GM19395 (cell line): ENCODE results near the gene TTC23.
A peak's percentile ranks its signal among the peaks of the same experiment; 100 is the strongest.

Experiments
- ATAC-seq: cut with Tn5 transposase; IDR thresholded peaks from one replicate; pipeline ENCODE4 v1.9.1; 2021; ENCODE audit warnings: mild to moderate bottlenecking, moderate library complexity; ENCODE audit not compliant: unreplicated experiment

The TTC23 gene

DNA sequence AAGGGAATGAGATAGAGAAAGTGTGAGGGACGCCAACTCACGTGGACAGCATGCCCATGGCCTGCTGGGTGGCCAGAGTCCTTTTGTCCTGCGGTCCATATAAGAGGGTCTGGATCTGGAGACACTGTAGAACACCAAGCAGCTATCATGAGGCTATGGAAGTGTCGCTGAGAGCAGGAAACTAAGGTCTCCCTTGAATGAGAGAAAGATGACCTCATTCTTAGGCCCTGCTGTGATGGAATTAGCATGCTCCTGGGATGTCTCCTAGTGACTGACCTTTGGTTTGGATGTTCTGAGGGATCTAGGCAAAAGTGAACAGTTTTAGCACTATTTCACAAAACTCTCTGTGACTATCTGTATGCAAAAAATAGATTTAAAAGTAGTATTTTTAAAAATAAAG lies 110.1 kb downstream of the TTC23 start:
- ATAC-seq, result no peak

DNA sequence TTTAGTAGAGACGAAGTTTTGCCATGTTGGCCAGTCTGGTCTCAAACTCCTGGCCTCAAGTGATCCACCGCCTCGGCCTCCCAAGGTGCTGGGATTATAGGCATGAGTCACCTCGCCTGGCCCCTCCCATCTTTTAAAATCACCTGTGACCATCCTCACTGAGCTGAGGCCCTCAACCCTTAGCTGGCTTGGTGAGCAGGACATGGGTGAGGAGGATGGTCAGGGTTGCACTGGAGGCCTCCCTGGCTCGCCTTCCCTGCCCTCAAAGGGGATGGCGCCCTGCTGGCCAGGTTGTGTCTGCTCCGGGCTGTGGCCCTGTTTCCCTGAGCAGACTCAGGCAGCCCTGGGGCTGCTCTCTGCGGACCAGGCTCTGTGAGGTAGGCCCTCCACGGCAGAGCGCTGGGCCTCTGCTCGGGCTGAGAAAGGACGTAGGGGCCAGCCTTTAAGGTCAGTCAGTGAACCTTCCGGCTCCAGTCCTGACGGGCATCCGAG lies 110.8 kb downstream of the TTC23 start:
- ATAC-seq, result no peak

DNA sequence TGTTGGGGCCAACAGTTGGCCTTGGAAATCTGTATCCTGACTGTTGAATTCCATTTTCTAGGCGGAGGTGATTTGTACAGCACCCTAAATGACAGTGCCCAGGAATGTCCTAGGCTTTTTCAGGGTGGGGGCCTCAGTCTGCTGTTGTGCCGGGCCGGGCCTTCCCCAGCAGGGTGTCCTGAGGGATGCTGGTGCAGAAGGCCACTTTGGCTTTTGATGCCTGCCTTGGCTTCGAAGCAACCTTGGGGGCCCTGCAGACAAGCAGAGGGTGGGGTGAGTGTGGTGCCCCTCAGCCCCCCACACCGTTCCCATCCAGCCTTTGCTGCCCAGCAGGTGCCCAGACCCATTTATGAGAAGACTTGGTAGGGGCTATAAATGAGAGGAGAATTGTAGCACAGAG lies 111.5 kb downstream of the TTC23 start:
- no peak for ATAC-seq

DNA sequence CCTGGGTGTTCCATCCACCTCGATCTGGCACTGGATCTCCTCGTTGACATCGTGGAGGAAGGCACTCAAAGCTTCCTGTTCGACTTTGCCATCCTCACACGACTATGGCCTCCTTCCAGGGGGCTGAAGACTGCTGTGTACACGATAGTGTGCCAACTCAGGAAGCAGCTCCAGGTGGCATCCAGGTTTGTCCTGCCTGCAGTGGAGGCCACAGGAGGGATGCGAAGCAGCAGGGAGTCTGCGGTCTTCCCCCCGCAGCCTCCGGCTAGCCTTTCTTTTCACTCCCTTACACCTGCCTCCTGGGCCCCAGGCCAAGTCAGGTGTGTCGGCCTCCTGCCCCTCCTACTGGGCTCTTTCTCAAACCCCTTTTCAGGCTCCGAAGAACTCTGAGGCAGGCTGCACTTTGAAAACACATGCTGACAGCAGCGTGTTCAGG lies 112.3 kb downstream of the TTC23 start:
- no peak for ATAC-seq

DNA sequence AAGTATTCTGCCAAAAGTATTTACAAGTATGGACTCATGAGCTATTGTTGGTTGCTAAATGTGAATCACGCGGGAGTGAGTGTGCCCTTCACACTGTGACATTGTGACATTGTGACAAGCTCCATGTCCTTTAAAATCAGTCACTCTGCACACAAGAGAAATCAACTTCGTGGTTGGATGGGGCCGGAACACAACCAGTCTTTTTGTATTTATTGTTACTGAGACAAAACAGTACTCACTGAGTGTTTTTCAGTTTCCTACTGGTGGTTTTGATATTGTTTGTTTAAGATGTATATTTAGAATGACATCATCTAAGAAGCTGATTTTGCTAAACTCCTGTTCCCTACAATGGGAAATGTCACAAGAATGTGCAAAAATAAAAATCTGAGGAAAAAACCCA lies 114.2 kb downstream of the TTC23 start:
- peak; percentile 94 for ATAC-seq

DNA sequence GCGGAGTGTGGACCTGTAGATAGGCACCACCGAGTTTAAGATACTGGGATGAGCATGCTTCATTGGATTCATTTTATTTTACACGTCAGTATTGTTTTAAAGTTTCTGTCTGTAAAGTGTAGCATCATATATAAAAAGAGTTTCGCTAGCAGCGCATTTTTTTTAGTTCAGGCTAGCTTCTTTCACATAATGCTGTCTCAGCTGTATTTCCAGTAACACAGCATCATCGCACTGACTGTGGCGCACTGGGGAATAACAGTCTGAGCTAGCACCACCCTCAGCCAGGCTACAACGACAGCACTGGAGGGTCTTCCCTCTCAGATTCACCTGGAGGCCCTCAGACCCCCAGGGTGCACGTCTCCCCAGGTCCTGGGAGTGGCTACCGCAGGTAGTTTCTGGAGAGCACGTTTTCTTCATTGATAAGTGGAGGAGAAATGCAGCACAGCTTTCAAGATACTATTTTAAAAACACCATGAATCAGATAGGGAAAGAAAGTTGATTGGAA lies 115.0 kb downstream of the TTC23 start:
- ATAC-seq, result no peak

DNA sequence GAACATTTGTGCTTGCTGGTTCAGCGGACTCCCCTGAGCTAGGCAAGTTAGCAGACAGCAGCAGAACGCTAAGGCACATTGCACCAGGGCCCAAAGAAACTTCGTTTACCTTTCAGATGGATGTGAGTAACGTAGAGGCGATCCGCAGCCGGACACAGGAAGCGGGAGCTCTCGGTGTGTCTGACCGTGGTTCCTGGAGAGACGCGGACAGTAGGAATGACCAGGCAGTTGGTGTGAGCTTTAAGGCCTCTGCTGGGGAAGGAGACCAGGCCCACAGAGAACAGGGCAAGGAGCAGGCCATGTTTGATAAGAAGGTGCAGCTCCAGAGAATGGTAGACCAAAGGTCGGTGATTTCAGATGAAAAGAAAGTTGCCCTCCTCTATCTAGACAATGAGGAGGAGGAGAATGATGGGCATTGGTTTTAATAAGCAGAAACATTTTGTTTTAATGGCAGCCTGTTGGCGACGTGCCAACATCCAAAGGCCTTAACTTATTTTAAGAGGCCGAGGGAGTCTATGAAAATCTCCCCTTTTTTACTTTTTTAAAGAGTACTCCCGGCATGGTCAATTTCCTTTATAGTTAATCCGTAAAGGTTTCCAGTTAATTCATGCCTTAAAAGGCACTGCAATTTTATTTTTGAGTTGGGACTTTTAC lies 116.6 kb downstream of the TTC23 start:
- no peak for ATAC-seq

DNA sequence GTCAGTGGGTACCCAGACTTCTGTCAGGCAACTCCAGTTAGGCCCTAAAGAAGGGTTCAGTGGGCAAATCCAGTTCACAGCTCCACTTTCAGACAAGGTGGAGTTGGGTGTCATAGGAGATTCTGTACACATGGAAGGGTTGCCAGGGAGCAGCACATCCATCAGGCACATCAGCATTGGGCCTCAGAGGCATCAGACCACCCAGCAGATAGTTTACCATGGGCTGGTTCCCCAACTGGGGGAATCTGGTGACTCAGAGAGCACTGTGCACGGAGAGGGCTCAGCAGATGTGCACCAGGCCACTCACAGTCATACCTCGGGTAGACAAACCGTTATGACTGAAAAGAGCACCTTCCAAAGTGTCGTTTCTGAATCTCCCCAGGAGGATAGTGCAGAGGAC lies 117.3 kb downstream of the TTC23 start:
- no peak for ATAC-seq

DNA sequence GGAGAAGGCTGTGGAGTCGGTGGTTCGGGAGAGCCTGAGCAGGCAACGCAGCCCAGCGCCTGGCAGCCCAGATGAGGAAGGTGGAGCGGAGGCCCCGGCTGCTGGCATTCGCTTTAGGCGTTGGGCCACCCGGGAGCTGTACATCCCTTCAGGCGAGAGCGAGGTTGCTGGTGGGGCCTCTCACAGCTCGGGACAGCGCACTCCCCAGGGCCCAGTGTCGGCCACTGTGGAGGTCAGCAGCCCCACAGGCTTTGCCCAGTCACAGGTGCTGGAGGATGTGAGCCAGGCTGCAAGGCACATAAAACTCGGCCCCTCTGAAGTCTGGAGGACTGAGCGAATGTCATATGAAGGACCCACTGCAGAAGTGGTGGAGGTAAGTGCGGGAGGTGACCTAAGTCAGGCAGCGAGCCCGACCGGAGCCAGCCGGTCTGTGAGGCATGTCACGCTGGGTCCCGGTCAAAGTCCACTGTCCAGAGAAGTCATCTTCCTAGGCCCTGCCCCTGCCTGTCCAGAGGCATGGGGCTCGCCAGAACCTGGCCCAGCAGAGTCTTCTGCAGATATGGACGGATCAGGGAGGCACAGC lies 117.8 kb downstream of the TTC23 start:
- ATAC-seq, result no peak

DNA sequence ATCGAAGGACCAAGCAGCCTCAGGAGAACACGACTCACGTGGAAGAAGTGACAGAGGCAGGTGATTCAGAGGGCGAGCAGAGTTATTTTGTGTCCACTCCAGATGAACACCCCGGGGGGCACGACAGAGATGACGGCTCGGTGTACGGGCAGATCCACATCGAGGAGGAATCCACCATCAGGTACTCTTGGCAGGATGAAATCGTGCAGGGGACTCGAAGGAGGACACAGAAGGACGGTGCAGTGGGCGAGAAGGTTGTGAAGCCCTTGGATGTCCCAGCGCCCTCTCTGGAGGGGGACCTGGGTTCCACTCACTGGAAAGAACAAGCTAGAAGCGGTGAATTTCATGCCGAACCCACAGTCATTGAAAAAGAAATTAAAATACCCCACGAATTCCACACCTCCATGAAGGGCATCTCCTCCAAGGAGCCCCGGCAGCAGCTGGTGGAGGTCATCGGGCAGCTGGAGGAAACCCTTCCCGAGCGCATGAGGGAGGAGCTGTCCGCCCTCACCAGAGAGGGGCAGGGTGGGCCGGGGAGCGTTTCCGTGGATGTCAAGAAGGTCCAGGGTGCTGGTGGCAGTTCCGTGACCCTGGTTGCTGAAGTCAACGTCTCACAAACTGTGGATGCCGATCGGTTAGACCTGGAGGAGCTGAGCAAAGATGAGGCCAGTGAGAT lies 118.5 kb downstream of the TTC23 start:
- no peak for ATAC-seq

DNA sequence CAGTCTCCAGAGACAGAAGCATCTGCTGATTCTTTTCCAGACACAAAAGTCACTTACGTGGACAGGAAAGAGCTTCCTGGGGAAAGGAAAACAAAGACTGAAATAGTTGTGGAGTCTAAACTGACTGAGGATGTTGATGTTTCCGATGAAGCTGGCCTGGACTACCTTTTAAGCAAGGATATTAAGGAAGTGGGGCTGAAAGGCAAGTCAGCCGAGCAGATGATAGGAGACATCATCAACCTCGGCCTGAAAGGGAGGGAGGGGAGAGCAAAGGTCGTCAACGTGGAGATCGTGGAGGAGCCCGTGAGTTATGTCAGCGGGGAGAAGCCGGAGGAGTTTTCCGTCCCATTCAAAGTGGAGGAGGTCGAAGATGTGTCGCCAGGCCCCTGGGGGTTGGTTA lies 119.1 kb downstream of the TTC23 start:
- ATAC-seq, result no peak

DNA sequence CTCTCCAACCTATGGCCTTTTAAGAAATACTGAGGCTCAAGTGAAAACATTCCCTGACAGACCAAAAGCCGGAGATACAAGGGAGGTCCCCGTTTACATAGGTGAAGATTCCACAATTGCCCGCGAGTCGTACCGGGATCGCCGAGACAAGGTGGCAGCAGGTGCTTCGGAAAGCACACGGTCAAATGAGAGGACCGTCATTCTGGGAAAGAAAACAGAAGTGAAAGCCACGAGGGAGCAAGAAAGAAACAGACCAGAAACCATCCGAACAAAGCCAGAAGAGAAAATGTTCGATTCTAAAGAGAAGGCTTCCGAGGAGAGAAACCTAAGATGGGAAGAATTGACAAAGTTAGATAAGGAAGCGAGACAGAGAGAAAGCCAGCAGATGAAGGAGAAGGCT lies 119.7 kb downstream of the TTC23 start:
- ATAC-seq, result no peak

DNA sequence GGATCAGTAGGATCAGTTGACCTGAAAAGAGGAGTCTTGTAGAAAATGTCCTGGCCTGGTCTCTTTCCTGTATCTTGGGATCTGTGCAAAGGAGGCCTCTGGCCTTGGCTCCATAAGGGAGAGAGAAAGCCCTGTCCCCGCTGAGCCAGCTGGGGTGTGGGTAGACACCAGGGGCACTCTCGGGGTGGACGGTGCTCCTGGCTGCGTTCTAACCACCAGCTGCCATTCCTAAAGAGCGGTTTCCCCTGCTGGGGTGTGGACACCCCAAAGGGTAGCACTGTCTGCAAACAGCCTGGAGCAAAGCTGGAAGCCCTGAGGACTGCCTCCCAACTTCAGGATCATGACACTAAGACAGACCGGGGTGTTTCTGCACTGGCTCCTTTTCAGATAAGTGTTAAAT lies 121.0 kb downstream of the TTC23 start:
- no peak for ATAC-seq

DNA sequence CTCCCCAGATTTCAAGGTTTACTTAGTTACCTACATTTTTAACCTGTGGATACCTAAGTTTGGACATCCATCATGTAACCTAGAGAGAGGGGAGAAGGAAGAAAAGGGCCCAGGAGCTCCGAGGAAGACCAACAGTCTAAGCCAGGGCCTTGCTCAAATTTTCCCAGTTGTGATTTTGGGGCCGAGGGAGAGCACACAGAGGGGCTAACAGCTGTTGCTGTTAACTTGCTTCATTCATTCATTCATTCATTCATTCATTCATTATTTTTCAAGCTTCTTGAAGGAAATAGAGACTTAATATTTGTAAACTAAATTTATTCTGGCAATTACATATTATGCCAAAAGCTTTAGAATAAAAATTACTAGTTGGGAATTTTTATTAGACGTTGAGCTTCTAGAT lies 121.6 kb downstream of the TTC23 start:
- no peak for ATAC-seq

DNA sequence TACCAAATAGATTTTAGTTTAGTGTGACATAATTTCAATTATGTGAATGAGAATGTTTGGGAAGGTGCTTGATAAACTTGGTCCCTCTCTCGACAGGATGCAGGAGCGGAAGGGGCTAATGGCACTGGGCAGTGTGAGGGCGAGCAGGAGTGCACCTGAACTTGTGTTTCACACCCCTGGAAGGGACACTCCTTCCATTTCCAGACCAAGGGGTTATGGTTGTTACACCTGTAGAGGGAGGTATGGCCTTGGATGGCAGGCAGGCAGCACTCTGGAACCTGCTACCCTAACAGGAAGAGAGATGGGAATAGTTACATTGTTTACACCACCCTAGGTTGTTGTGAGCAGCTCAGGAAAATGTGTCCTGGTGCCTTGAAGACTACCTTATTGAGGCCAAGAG lies 122.5 kb downstream of the TTC23 start:
- no peak for ATAC-seq

DNA sequence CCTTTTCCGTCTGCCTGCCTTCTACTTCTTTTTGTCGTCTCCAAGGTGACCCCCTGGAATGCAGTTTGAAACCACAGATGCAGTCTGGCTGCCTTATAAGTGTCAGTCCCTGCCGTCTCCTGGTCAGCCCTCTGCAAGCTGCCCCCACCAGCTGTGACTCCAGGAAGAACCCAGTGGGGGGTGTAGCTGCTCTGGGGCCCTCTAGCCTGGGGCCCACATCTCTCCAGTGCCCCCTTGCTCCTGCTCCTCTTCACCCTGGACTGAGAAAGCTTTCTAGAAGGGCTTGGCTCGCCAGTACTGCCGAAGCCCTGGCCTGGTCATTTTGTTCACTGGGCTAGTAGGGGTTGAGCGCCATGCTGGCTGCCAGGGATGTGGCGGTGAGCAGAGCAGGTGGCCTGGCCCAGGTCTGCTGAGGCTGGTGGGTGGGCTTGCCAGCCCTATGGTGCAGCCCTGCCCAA lies 123.2 kb downstream of the TTC23 start:
- ATAC-seq, result no peak

DNA sequence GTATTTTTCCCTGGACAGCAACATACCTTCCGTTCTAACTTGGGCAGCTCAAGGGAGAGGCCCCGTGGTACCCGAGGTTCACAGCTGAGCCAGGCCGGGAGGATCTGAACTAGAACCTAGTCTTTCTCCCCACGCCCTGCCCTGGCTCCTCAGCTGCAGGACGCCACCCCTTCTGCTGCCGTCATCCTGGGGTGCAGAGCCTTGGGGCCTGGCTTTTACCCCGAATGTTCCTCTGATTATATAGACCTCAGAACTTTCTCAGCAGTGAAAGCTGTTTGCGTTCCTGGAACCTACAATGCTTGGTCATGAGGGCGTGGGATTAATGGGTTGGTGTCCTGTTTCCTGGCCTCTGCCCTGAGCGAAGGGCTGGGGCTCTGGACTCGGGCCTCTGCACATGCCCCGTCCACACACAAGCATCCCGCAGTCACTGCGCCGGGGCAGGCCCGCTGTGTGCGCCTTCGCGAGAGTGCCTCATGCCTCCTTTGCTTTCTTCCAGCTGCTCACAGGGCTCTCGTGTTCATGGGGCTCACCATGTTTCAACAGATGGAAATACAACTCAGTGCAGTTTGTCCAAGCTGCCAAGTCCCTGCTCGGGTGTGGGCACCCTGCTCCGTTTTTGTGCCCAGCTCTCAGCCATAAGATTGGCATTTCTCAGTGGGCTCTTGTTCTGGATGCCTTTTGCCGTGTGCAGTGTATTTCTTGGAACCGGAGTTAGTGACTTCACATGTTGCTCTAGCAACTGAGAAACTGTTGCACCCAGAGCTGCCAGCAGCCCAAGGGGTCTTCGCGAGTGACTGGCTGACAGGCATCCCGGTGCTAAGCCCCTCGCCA lies 124.1 kb downstream of the TTC23 start:
- ATAC-seq, result no peak

DNA sequence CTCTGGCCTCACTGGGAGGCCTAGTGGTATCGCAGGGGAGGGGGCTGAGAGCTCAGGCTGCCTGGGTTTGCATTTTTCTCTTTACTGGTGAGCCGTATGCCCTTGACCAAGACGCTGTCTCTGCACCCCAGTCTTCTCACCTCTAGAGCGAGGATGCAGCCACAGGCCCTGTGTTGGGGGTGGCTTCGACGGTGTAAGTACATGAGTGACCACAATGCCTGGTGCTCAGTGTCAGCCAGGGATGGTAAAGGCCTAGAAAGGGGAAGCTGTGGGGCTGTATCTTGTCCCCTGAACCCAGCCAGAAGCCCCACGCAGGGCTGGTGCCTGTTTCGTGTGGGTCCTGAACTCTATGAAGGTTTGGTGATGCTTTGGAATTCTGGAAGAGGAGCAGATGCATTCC lies 124.7 kb downstream of the TTC23 start:
- ATAC-seq, result no peak

DNA sequence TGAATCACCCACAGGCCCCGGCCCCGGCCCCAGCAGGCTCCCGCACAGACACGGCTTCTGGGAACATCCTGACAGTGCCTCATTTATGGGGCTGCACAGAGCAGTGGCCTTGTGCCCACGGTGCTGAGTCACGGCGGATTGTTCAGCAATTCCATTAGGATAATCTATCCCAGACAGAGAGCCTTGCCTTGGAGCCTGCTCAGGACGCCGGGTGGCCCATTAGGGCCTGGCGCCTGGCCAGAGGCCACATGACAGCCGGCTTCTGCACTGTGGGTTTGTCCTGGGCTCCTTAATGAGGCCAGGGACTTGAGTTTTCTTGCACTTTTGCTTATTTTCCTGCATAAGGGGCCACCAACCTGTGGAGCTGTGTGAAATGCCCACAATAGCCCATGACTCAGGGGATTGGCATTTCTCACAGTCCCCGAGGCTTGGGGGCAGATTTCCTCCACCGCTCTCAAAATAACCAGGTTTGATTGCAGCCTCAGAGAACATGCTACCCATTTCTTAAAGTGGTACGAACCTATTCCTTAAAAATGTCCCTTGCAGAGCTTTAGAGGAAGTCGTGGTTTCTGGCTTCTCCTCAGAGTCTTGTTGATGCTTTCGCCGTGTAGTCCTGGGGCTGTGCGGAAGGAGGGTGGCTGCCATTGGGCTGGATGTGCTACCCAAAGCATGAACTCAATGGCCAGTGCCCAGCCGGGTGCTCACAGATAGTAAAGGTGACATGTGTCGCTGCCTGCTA lies 125.5 kb downstream of the TTC23 start:
- ATAC-seq, result no peak
